Measurements from ENCODE around the gene PSMG4. TPM values are rescaled to one million over a fixed set of nuclear protein-coding genes. Genes with fewer than 3 reads are reported as not detected.

Gene PSMG4
- total and polyA plus RNA-seq, 8 donors, result 4.0 to 92.7 (median 27.4) TPM

- H3K27ac ChIP-seq, result no peak overlapping the region
- intact Hi-C loops (cut with DNase I; ENCODE audit: low total_unique reads), result no loop called here
- H3K27me3 ChIP-seq, result peaks cover 0 to 4% (median 0%) of the 10 kb centered on the region in 3 donors
- peaks cover 0 to 51% (median 12%) of the 10 kb centered on the region in 4 donors for H3K36me3 ChIP-seq
- 71 to 80% (median 78%) methylated on average over 27 to 29 of the region's 29 CpGs for WGBS, 5 donors
- no peak overlapping the region for H3K4me3 ChIP-seq
- H3K9me3 ChIP-seq, result no peaks in the 10 kb centered on the region
- DNase-seq, result peak in 1 of 2 donors; percentile 44
- no peak for TF ChIP-seq EP300 (IDR thresholded peaks at IDR 0.05)
- no peak for TF ChIP-seq POLR2AphosphoS5 (IDR thresholded peaks at IDR 0.05)
- no peak for TF ChIP-seq CTCF (IDR thresholded peaks at IDR 0.05)
- TF ChIP-seq POLR2A (IDR thresholded peaks at IDR 0.05), result no peak
- H3K4me1 ChIP-seq, result peaks cover 0 to 8% (median 0%) of the 10 kb centered on the region in 4 donors
Measured at GRCh38 chr6:3294921-3295871, 36.4 kb downstream of the PSMG4 start.

GRCh38 chr6:3296078-3296477, 37.3 kb downstream of the PSMG4 start:
- Histone ChIP-seq H3K27me3 (peaks cover 0 to 4% (median 0%) of the 10 kb centered on the region in 3 donors), H3K4me3 (no peak overlapping the region)

DNA sequence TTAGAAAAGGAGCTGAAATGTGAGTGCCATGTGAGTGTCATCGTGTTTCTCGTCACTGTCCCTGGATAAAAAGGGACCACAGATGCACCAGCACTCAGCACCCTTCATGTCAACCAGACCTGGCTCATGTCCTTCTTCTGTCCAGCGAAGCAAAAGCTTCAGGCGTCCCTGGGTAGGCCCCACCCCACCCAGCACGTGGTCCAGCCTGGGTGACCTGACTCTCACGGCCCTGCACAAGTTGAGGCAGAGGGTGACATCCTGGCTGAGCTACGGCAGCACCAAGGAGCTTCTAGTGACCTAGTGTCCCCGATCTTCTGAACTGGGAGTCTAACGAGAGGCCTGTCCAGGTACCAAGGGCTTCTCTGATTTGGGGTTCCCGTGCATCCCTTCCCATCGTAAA, 37.8 kb downstream of the PSMG4 start:
- H3K9me3 ChIP-seq, result no peaks in the 10 kb centered on the region
- TF ChIP-seq EP300 (IDR thresholded peaks at IDR 0.05) (no peak), POLR2AphosphoS5 (IDR thresholded peaks at IDR 0.05) (no peak), CTCF (IDR thresholded peaks at IDR 0.05) (no peak), POLR2A (IDR thresholded peaks at IDR 0.05) (no peak)
- intact Hi-C loops (cut with DNase I; ENCODE audit: low total_unique reads), result no loop called here

More at GRCh38 chr6:3296078-3296477, 37.3 kb downstream of the PSMG4 start:
- TF ChIP-seq EP300 (IDR thresholded peaks at IDR 0.05), result no peak
- TF ChIP-seq POLR2AphosphoS5 (IDR thresholded peaks at IDR 0.05), result no peak
- TF ChIP-seq CTCF (IDR thresholded peaks at IDR 0.05), result no peak
- no peak for TF ChIP-seq POLR2A (IDR thresholded peaks at IDR 0.05)
- peaks cover 0 to 42% (median 12%) of the 10 kb centered on the region in 4 donors for H3K36me3 ChIP-seq
- no peak for DNase-seq
- no peak overlapping the region for H3K27ac ChIP-seq
- intact Hi-C loops (cut with DNase I; ENCODE audit: low total_unique reads), result no loop called here
- WGBS, 5 donors, result 69 to 73% (median 72%) methylated on average over 10 of the region's 10 CpGs
- peaks cover 0 to 8% (median 0%) of the 10 kb centered on the region in 4 donors for H3K4me1 ChIP-seq
- H3K9me3 ChIP-seq, result no peaks in the 10 kb centered on the region

DNA sequence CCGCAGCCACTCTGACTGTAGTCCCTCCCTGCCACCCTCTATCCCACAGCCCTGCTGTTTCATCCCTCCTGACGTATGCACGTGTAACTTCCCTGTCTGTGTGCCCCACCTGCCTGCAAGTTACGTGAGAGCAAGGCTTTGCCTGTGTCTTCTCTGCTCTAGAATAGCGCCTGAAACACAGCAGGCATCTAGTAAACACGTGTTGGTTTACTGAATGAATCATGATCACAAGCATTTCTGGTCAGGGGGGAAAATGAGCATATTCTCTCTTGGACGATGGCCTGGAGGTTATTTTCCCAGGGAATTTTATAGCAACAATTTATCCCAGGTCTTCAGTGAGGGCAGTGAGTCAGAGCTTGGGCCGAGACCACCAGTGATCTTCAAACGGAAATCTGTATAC, 38.3 kb downstream of the PSMG4 start:
- Histone ChIP-seq H3K4me3 (no peak overlapping the region), H3K27me3 (peaks cover 0 to 4% (median 0%) of the 10 kb centered on the region in 3 donors), H3K36me3 (peaks cover 0 to 40% (median 12%) of the 10 kb centered on the region in 4 donors), H3K9me3 (no peaks in the 10 kb centered on the region), H3K4me1 (peaks cover 0 to 8% (median 0%) of the 10 kb centered on the region in 4 donors), H3K27ac (no peak overlapping the region)
- WGBS, 5 donors, result 75 to 84% (median 78%) methylated on average over 9 of the region's 9 CpGs
- no peak for TF ChIP-seq POLR2AphosphoS5 (IDR thresholded peaks at IDR 0.05)
- TF ChIP-seq CTCF (IDR thresholded peaks at IDR 0.05), result no peak
- no peak for TF ChIP-seq EP300 (IDR thresholded peaks at IDR 0.05)
- no peak for TF ChIP-seq POLR2A (IDR thresholded peaks at IDR 0.05)
- no peak for DNase-seq
- intact Hi-C loops (cut with DNase I; ENCODE audit: low total_unique reads), result no loop called here

More for the DNA sequence above, 37.8 kb downstream of the PSMG4 start:
- no peak for DNase-seq
- 73 to 92% (median 85%) methylated on average over 9 to 11 of the region's 11 CpGs for WGBS, 5 donors
- Histone ChIP-seq H3K4me3 (no peak overlapping the region), H3K4me1 (peaks cover 0 to 8% (median 0%) of the 10 kb centered on the region in 4 donors), H3K27me3 (peaks cover 0 to 4% (median 0%) of the 10 kb centered on the region in 3 donors), H3K36me3 (peaks cover 0 to 42% (median 12%) of the 10 kb centered on the region in 4 donors), H3K27ac (no peak overlapping the region)

Measured in stomach (tissue), 9 donors.